Brain microvascular endothelial cell (primary cell): ENCODE measurements around the gene APBA1.

Source experiments
- DNase-seq: peaks from one replicate; pipeline ENCODE4 v3.0.0-alpha.2; 2020
- H3K27ac ChIP-seq: fragments of 250-450 bp; sonication (Bioruptor Pico); 2 replicates; pipeline ENCODE4 v1.5.1; 2020; ENCODE audit warnings: mild to moderate bottlenecking, moderate library complexity
- H3K27me3 ChIP-seq: fragments of 250-450 bp; sonication (Bioruptor Pico); replicated peaks from 2 replicates; pipeline ENCODE4 v1.5.1; 2020; ENCODE audit warnings: mild to moderate bottlenecking
- H3K36me3 ChIP-seq: fragments of 250-450 bp; sonication (Bioruptor Pico); replicated peaks from 2 replicates; pipeline ENCODE4 v1.5.1; 2020; ENCODE audit warnings: mild to moderate bottlenecking
- H3K4me3 ChIP-seq: 2 replicates; pipeline ENCODE4 v1.5.1; 2011; ENCODE audit warnings: low read depth, mild to moderate bottlenecking, control low read depth, low read length, moderate library complexity
- CTCF ChIP-seq: IDR thresholded peaks from 2 replicates; pipeline ENCODE4 v1.5.1; 2011; ENCODE audit warnings: low read depth, mild to moderate bottlenecking, moderate library complexity, low read length, control low read depth, inconsistent platforms; ENCODE audit errors: missing control alignments
- in situ Hi-C: cut with HindIII; loops from 2 replicates; pipeline ENCODE4 v1.10.0; 2017; ENCODE audit warnings: low sequenced_read_pairs, low pct_ligation_motif_present

Gene APBA1

DNA sequence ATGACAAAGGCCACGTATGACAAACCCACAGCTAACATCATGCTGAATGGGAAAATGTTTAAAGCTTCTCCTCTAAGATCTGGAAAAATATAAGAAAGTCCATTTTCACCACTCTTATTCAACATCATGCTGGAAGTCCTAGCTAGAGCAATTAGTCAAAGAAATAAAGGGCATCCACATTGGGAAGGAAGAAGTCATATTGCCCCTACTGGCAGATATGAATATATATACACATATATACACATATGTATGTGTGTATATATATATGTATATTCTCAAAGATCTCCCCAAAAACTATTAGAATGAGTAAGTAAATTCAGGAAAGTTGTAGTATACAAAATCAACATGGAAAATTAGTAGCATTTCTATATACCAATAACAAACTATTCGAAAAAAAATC, 17.1 kb downstream of the APBA1 start:
- Histone ChIP-seq H3K27me3 (no peaks in the 10 kb centered on the region), H3K36me3 (no peaks in the 10 kb centered on the region), H3K27ac (no peak overlapping the region), H3K4me3 (no peak overlapping the region)
- no peak for TF ChIP-seq CTCF
- in situ Hi-C loops, result no loop called here
- DNase-seq, result no peak

- no peak for DNase-seq
- no peak overlapping the region for H3K4me3 ChIP-seq
- no peaks in the 10 kb centered on the region for H3K27me3 ChIP-seq
- in situ Hi-C loops, result no loop called here
- no peak for TF ChIP-seq CTCF
- H3K27ac ChIP-seq, result no peak overlapping the region
- H3K36me3 ChIP-seq, result no peaks in the 10 kb centered on the region
Observed at GRCh38 chr9:69653261-69653660, 18.9 kb downstream of the APBA1 start.

- H3K27ac ChIP-seq, result no peak overlapping the region
- peak; percentile 17 for DNase-seq
Observed at GRCh38 chr9:69649566-69650250, 22.5 kb downstream of the APBA1 start.

GRCh38 chr9:69647804-69648203, 24.4 kb downstream of the APBA1 start:
- Histone ChIP-seq H3K27me3 (no peaks in the 10 kb centered on the region), H3K36me3 (no peaks in the 10 kb centered on the region), H3K4me3 (no peak overlapping the region), H3K27ac (no peak overlapping the region)
- TF ChIP-seq CTCF, result no peak
- in situ Hi-C loops, result no loop called here
- DNase-seq, result no peak

More at GRCh38 chr9:69649566-69650250, 22.5 kb downstream of the APBA1 start:
- no peaks in the 10 kb centered on the region for H3K27me3 ChIP-seq
- no peak overlapping the region for H3K4me3 ChIP-seq
- no peak for TF ChIP-seq CTCF
- H3K36me3 ChIP-seq, result no peaks in the 10 kb centered on the region
- in situ Hi-C loops, result no loop called here

DNA sequence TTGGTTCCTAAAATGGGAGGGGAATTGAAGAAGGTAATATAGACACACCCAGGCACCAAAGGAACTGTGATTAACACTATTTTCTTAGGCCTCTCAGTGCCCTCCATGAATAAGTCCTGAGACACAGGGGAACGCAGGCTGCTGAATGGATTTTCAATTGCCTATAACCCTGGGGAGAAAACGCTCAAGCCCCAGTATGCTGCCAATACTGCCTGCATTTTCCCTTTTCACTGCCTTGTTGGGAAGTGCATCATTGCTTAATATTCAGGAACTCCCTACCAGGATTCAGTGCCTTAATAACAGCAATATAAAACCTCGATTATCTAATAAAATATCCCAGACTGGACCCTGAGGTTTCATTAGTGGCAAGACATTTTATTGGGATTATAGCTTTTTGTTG, 25.4 kb downstream of the APBA1 start:
- Histone ChIP-seq H3K27me3 (no peaks in the 10 kb centered on the region), H3K36me3 (no peaks in the 10 kb centered on the region), H3K27ac (no peak overlapping the region), H3K4me3 (no peak overlapping the region)
- DNase-seq, result no peak
- in situ Hi-C loops, result no loop called here
- no peak for TF ChIP-seq CTCF

- no peak for DNase-seq
- no peak overlapping the region for H3K27ac ChIP-seq
- H3K27me3 ChIP-seq, result no peaks in the 10 kb centered on the region
- in situ Hi-C loops, result no loop called here
- H3K4me3 ChIP-seq, result no peak overlapping the region
- no peak for TF ChIP-seq CTCF
- H3K36me3 ChIP-seq, result no peaks in the 10 kb centered on the region
Observed at GRCh38 chr9:69645488-69645887, 26.7 kb downstream of the APBA1 start.
